RWPE2 (cell line): Measurements from ENCODE around the gene PES1.

Experiments used
- ATAC-seq: fragments of 200-7000 bp; cut with Tn5 transposase; 3 replicates; pipeline ENCODE4 v1.9.1; 2021; ENCODE audit warnings: low read depth
- DNase-seq: peaks from one replicate; pipeline ENCODE4 v3.0.0-alpha.2; 2020; ENCODE audit warnings: low spot score
- H3K27ac ChIP-seq: fragments of 450-650 bp; 2 replicates; pipeline ENCODE4 v1.5.1; 2017; ENCODE audit warnings: mild to moderate bottlenecking; ENCODE audit not compliant: poor library complexity, severe bottlenecking
- H3K27me3 ChIP-seq: fragments of 250-450 bp; sonication (Bioruptor Pico); 2 replicates; pipeline ENCODE4 v1.5.1; 2021; ENCODE audit warnings: mild to moderate bottlenecking, moderate library complexity; ENCODE audit not compliant: insufficient read depth, poor library complexity, severe bottlenecking
- H3K36me3 ChIP-seq: fragments of 250-450 bp; sonication (Bioruptor Pico); 2 replicates; pipeline ENCODE4 v1.5.1; 2020; ENCODE audit warnings: low read depth, mild to moderate bottlenecking, moderate library complexity
- H3K4me1 ChIP-seq: fragments of 250-450 bp; sonication (Bioruptor Pico); 2 replicates; pipeline ENCODE4 v1.5.1; 2021; ENCODE audit warnings: mild to moderate bottlenecking, moderate library complexity; ENCODE audit not compliant: insufficient read depth, poor library complexity, severe bottlenecking
- H3K4me3 ChIP-seq: fragments of 250-450 bp; sonication (Bioruptor Pico); 2 replicates; pipeline ENCODE4 v1.5.1; 2021; ENCODE audit warnings: mild to moderate bottlenecking, moderate library complexity; ENCODE audit not compliant: severe bottlenecking
- H3K9me3 ChIP-seq: fragments of 250-450 bp; sonication (Bioruptor Pico); 2 replicates; pipeline ENCODE4 v1.5.1; 2021; ENCODE audit warnings: mild to moderate bottlenecking, moderate library complexity; ENCODE audit not compliant: severe bottlenecking
- CTCF ChIP-seq: fragments of 450-650 bp; IDR thresholded peaks from one replicate; pipeline ENCODE4 v1.5.1; 2017; ENCODE audit warnings: mild to moderate bottlenecking, moderate library complexity; ENCODE audit not compliant: poor library complexity, severe bottlenecking

The PES1 gene

DNA sequence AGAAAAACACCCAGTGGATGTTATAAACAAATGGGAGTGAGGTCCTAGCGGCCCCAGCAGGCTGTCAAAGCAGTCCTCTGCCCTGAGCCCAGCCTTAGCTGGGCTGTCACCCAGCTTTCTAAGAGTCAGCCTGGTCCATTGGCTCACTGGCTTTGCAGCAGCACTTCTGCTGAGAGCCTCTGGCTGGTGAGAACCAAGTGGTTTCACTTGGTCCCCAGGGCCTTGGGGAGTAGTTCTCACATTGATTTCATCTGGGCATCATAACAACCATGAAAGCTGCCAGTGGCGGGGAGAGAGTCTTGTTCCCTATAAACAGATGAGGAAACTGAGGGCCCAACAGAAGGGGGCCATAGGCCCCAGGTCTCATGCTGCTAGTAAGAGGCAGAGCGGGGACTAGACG is 56.5 kb downstream of the PES1 start:
- no peaks in the 10 kb centered on the region for H3K27me3 ChIP-seq
- DNase-seq: no peak
- no peaks in the 10 kb centered on the region for H3K9me3 ChIP-seq
- TF ChIP-seq CTCF: no peak
- H3K36me3 ChIP-seq: no peaks in the 10 kb centered on the region
- no peak overlapping the region for H3K27ac ChIP-seq
- no peak for ATAC-seq
- no peaks in the 10 kb centered on the region for H3K4me1 ChIP-seq
- no peak overlapping the region for H3K4me3 ChIP-seq

DNA sequence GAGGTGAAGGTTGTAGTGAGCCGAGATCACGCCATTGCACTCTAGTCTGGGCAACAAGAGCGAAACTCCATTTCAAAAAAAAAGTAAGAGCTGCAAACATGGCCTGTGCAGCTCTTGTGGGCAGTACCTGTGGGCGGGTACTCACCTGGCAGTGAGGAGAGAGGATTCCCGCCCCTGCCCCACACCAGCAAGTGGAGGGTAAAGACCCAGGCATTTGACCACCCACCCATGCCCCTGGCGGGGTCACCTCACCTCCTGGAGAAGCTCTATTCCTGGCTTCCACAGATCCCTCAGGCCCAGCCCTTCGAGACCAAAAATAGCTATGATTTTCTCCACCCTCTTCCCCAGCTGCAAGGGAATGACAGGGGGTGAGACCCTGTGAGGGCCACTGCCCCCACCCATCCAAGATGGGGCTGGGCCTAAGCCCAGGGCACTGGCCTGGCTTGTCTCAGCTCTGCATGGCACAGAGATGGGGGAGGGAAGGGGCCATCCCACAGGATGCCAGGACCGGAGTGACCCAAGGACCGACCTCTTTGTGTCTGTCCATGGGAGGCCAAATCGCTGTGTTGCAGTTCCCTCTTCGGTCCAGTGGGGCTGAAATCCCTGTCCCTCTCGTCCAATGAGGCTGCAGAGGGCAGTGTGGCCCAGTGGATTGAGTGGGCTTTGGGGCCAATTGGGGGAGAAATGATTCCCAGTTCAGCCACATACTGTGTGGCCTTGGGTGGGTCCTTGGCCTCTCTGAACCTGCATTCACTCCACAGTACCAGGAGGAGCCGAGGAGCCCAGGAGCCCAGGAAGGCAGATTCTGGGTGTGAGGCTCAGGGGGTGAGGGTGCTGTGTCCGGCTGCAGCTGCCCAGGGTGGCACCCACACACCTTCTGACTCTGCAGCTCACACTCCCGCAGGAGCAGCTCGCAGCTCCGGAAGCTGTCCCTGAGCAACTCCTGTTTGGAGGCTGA is 59.8 kb downstream of the PES1 start:
- Histone ChIP-seq H3K9me3 (no peaks in the 10 kb centered on the region), H3K4me1 (no peaks in the 10 kb centered on the region), H3K27me3 (no peaks in the 10 kb centered on the region), H3K27ac (no peak overlapping the region), H3K36me3 (no peaks in the 10 kb centered on the region), H3K4me3 (no peak overlapping the region)
- no peak for TF ChIP-seq CTCF
- DNase-seq: no peak
- ATAC-seq: no peak

DNA sequence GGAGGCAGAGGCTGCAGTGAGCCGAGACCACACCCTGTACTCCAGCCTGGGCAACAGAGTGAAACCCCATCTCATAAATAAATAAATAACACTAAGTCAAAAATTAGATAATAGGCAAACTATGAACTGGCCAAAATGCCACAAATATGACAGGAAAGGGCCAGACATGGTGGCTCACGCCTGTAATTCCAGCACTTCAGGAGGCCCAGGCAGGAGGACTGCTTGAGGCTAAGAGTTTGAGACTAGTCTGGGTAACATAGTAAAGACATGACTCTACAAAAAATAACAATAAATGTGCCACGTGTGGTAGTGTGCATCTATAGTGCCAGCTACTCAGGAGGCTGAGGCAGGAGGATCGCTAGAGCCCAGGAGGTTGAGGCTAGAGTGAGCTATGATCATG is 65.1 kb downstream of the PES1 start:
- Histone ChIP-seq H3K4me3 (no peak overlapping the region), H3K27ac (no peak overlapping the region), H3K4me1 (no peaks in the 10 kb centered on the region), H3K36me3 (no peaks in the 10 kb centered on the region), H3K9me3 (no peaks in the 10 kb centered on the region), H3K27me3 (no peaks in the 10 kb centered on the region)
- no peak for ATAC-seq
- no peak for DNase-seq
- no peak for TF ChIP-seq CTCF
